ENCODE data around the gene MISP3.

MISP3 gene

GRCh38 chr19:14091081-14091812, 18.7 kb downstream of the MISP3 start:
- peaks cover 5 to 19% (median 13%) of the 10 kb centered on the region in 4 experiments for H3K36me3 ChIP-seq (ENCODE audit: control insufficient read depth in 4 of 4, insufficient read depth in 4 of 4, low read length in 3 of 4)
- peaks cover 0 to 18% (median 17%) of the 10 kb centered on the region in 4 experiments for H3K4me1 ChIP-seq (ENCODE audit: control extremely low read depth in 1 of 4, control insufficient read depth in 4 of 4, insufficient read depth in 4 of 4, low read length in 3 of 4)
- ChIA-PET CTCF (interaction anchor here (0.7 to 3.9 kb wide), 5 partner anchors 10 to 32 kb away, joined by 3 to 25 read pairs (median 4); no protein-coding TSS in a partner anchor), POLR2A (interaction anchor here (0.5 to 1.6 kb wide), 4 partner anchors 9 to 361 kb away, joined by 3 to 5 read pairs (median 4); partner anchors contain the start of gene PRKACA)
- peak overlapping the region; percentile 46 to 80 for H3K27ac ChIP-seq (ENCODE audit: insufficient read depth in 1 of 2, low read depth in 1 of 2, low read length in 2 of 2, poor library complexity in 1 of 2, severe bottlenecking in 2 of 2)
- H3K4me3 ChIP-seq (ENCODE audit: control insufficient read depth in 1 of 7, extremely low read depth in 1 of 7, insufficient read depth in 4 of 7, low read depth in 2 of 7, low read length in 6 of 7): peak overlapping the region; percentile 76 to 86 (median 81)
- peak; percentile 89 to 93 (median 92) for DNase-seq
- H3K27me3 ChIP-seq (replicated peaks in 2 of 5; ENCODE audit: control insufficient read depth in 4 of 5, insufficient read depth in 5 of 5, low read length in 4 of 5): no peaks in the 10 kb centered on the region
- peaks cover 0 to 6% (median 0%) of the 10 kb centered on the region in 5 experiments for H3K9me3 ChIP-seq (ENCODE audit: control extremely low read depth in 1 of 5, control insufficient read depth in 4 of 5, insufficient read depth in 2 of 5, low read depth in 1 of 5, low read length in 4 of 5)
- 0% methylated on average over 25 of the region's 72 CpGs for WGBS (ENCODE audit: insufficient coverage)

- Histone ChIP-seq H3K9me3 (ENCODE audit: control extremely low read depth in 1 of 5, control insufficient read depth in 4 of 5, insufficient read depth in 2 of 5, low read depth in 1 of 5, low read length in 4 of 5) (peaks cover 0 to 6% (median 0%) of the 10 kb centered on the region in 5 experiments), H3K4me1 (ENCODE audit: control extremely low read depth in 1 of 4, control insufficient read depth in 4 of 4, insufficient read depth in 4 of 4, low read length in 3 of 4) (peaks cover 0 to 18% (median 17%) of the 10 kb centered on the region in 4 experiments), H3K36me3 (ENCODE audit: control insufficient read depth in 4 of 4, insufficient read depth in 4 of 4, low read length in 3 of 4) (peaks cover 3 to 23% (median 13%) of the 10 kb centered on the region in 4 experiments), H3K4me3 (ENCODE audit: control insufficient read depth in 1 of 7, extremely low read depth in 1 of 7, insufficient read depth in 4 of 7, low read depth in 2 of 7, low read length in 6 of 7) (peak overlapping the region; percentile 76 to 86 (median 81)), H3K27ac (ENCODE audit: insufficient read depth in 1 of 2, low read depth in 1 of 2, low read length in 2 of 2, poor library complexity in 1 of 2, severe bottlenecking in 2 of 2) (peak overlapping the region in 1 of 2 experiments; percentile 80), H3K27me3 (replicated peaks in 2 of 5; ENCODE audit: control insufficient read depth in 4 of 5, insufficient read depth in 5 of 5, low read length in 4 of 5) (no peaks in the 10 kb centered on the region)
- CTCF ChIA-PET: interaction anchor here (0.7 to 3.9 kb wide), 7 partner anchors 9 to 33 kb away, joined by 3 to 25 read pairs (median 3); no protein-coding TSS in a partner anchor
- DNase-seq: peak in 2 of 3 donors; percentile 56 to 57
- WGBS (ENCODE audit: insufficient coverage): 13% methylated on average over 7 of the region's 15 CpGs
- POLR2A ChIA-PET: interaction anchor here (1.1 to 1.6 kb wide), 3 partner anchors 10 to 26 kb away, joined by 4 to 5 read pairs (median 4); partner anchors contain the start of gene PRKACA
These were observed 19.4 kb downstream of the MISP3 start for GRCh38 chr19:14091813-14092462.

DNA sequence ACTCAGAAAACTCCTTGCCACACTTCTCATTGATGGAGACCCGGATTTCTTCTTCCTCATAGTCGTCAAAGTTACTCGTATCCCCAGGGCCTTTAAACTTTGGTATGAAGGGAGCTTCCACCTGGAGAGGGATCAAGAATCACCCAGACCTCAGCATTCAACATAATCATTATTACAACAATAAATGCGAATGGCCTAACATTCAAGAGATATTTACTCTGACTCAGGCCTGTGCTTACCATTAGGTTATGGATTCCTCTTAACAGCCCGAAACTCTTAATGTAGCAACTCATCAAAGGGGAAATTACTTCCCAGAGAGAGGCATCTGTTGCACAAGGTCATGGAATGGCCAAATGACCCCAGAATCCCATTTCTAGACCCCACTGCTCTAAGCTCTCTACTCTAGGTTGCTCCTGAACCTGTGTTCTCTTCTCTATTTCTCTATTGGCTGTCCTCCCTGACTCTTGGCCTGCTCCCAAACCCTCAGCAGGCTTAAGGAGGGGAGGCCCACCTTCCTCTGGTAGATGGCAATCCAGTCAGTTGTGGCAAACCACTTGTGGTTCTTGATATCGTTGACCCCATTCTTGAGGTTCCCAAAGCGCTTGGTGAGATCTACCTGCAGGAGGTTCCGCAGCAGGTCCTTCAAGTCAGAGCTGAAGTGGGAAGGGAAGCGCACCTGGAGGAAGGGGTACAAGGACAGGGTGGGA, 20.7 kb downstream of the MISP3 start:
- Histone ChIP-seq H3K4me3 (ENCODE audit: control insufficient read depth in 1 of 7, extremely low read depth in 1 of 7, insufficient read depth in 4 of 7, low read depth in 2 of 7, low read length in 6 of 7) (no peak overlapping the region), H3K36me3 (ENCODE audit: control insufficient read depth in 4 of 4, insufficient read depth in 4 of 4, low read length in 3 of 4) (peaks cover 3 to 23% (median 14%) of the 10 kb centered on the region in 4 experiments), H3K4me1 (ENCODE audit: control extremely low read depth in 1 of 4, control insufficient read depth in 4 of 4, insufficient read depth in 4 of 4, low read length in 3 of 4) (peaks cover 0 to 18% (median 17%) of the 10 kb centered on the region in 4 experiments), H3K27me3 (replicated peaks in 2 of 5; ENCODE audit: control insufficient read depth in 4 of 5, insufficient read depth in 5 of 5, low read length in 4 of 5) (no peaks in the 10 kb centered on the region), H3K9me3 (ENCODE audit: control extremely low read depth in 1 of 5, control insufficient read depth in 4 of 5, insufficient read depth in 2 of 5, low read depth in 1 of 5, low read length in 4 of 5) (peaks cover 0 to 6% (median 0%) of the 10 kb centered on the region in 5 experiments), H3K27ac (ENCODE audit: insufficient read depth in 1 of 2, low read depth in 1 of 2, low read length in 2 of 2, poor library complexity in 1 of 2, severe bottlenecking in 2 of 2) (no peak overlapping the region)
- no peak for DNase-seq
- WGBS (ENCODE audit: insufficient coverage): 92% methylated on average over 9 of the region's 9 CpGs
- POLR2A ChIA-PET: no interaction called here
- CTCF ChIA-PET: interaction anchor here (0.7 to 3.9 kb wide), 3 partner anchors 21 to 218 kb away, joined by 3 to 25 read pairs (median 3); no protein-coding TSS in a partner anchor

GRCh38 chr19:14094854-14095253, 22.3 kb downstream of the MISP3 start:
- ChIA-PET CTCF (interaction anchor here (1.1 to 3.9 kb wide), 4 partner anchors 8 to 51 kb away, joined by 3 to 25 read pairs (median 3); partner anchors contain the start of gene ASF1B), POLR2A (no interaction called here)
- no peak for DNase-seq
- Histone ChIP-seq H3K4me1 (ENCODE audit: control extremely low read depth in 1 of 4, control insufficient read depth in 4 of 4, insufficient read depth in 4 of 4, low read length in 3 of 4) (peaks cover 0 to 15% (median 10%) of the 10 kb centered on the region in 4 experiments), H3K9me3 (ENCODE audit: control extremely low read depth in 1 of 5, control insufficient read depth in 4 of 5, insufficient read depth in 2 of 5, low read depth in 1 of 5, low read length in 4 of 5) (peaks cover 0 to 6% (median 0%) of the 10 kb centered on the region in 5 experiments), H3K36me3 (ENCODE audit: control insufficient read depth in 4 of 4, insufficient read depth in 4 of 4, low read length in 3 of 4) (peaks cover 2 to 15% (median 9%) of the 10 kb centered on the region in 4 experiments), H3K4me3 (ENCODE audit: control insufficient read depth in 1 of 7, extremely low read depth in 1 of 7, insufficient read depth in 4 of 7, low read depth in 2 of 7, low read length in 6 of 7) (no peak overlapping the region), H3K27ac (ENCODE audit: insufficient read depth in 1 of 2, low read depth in 1 of 2, low read length in 2 of 2, poor library complexity in 1 of 2, severe bottlenecking in 2 of 2) (no peak overlapping the region), H3K27me3 (replicated peaks in 2 of 5; ENCODE audit: control insufficient read depth in 4 of 5, insufficient read depth in 5 of 5, low read length in 4 of 5) (no peaks in the 10 kb centered on the region)
- 100% methylated on average over 2 of the region's 7 CpGs for WGBS (ENCODE audit: insufficient coverage)

DNA sequence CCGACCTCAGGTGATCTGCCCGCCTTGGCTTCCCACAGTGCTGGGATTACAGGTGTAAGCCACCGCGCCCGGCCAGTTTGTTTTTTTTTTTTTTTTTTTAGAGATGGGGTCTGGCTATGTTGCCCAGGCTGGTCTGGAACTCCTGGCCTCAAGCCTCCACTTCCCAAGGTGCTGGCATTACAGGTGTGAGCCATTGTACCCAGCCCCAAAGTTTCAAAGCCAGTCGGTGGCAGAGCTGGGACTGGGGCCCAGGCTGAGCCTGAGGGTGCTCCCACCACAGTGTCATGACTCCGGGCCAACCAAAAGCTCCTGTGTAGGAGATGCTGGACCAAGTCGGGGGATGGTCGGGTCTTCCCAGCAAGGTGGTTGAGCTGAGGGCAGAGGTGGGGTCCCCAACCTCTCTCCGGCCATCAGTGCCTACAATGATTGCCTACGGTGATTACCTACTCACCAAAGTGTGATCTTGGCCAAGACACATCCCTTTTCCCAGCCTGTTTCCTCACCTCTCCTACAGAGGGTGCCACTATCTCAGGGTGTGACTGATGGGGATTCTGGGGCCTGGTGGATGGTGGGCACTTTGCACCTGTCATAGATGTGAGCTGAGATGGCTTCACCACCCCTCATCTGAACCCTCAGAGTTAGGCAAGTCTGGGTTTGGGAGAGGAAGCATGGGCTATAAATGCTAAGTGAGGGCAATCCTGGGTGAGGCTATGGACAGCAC, 23.8 kb downstream of the MISP3 start:
- H3K36me3 ChIP-seq (ENCODE audit: control insufficient read depth in 4 of 4, insufficient read depth in 4 of 4, low read length in 3 of 4): peaks cover 2 to 24% (median 14%) of the 10 kb centered on the region in 4 experiments
- POLR2A ChIA-PET: no interaction called here
- CTCF ChIA-PET: interaction anchor here (0.6 to 2.1 kb wide), 5 partner anchors 9 to 213 kb away, joined by 3 to 15 read pairs (median 3); partner anchors contain the start of gene ASF1B

GRCh38 chr19:14097532-14098151, 25.1 kb downstream of the MISP3 start:
- H3K4me1 ChIP-seq (ENCODE audit: control extremely low read depth in 1 of 4, control insufficient read depth in 4 of 4, insufficient read depth in 4 of 4, low read length in 3 of 4): peaks cover 0 to under 1% (median under 1%) of the 10 kb centered on the region in 4 experiments
- DNase-seq: no peak
- ChIA-PET CTCF (interaction anchor here (1.0 to 1.2 kb wide), 2 partner anchors 39 to 218 kb away, joined by 3 to 4 read pairs; partner anchors contain the start of gene ASF1B), POLR2A (no interaction called here)
- H3K4me3 ChIP-seq (ENCODE audit: control insufficient read depth in 1 of 7, extremely low read depth in 1 of 7, insufficient read depth in 4 of 7, low read depth in 2 of 7, low read length in 6 of 7): no peak overlapping the region
- 94% methylated on average over 15 of the region's 21 CpGs for WGBS (ENCODE audit: insufficient coverage)
- no peaks in the 10 kb centered on the region for H3K27me3 ChIP-seq (replicated peaks in 2 of 5; ENCODE audit: control insufficient read depth in 4 of 5, insufficient read depth in 5 of 5, low read length in 4 of 5)
- peaks cover 2 to 32% (median 21%) of the 10 kb centered on the region in 4 experiments for H3K36me3 ChIP-seq (ENCODE audit: control insufficient read depth in 4 of 4, insufficient read depth in 4 of 4, low read length in 3 of 4)
- peaks cover 0 to 6% (median 0%) of the 10 kb centered on the region in 5 experiments for H3K9me3 ChIP-seq (ENCODE audit: control extremely low read depth in 1 of 5, control insufficient read depth in 4 of 5, insufficient read depth in 2 of 5, low read depth in 1 of 5, low read length in 4 of 5)
- H3K27ac ChIP-seq (ENCODE audit: insufficient read depth in 1 of 2, low read depth in 1 of 2, low read length in 2 of 2, poor library complexity in 1 of 2, severe bottlenecking in 2 of 2): no peak overlapping the region

More for the DNA sequence above, 23.8 kb downstream of the MISP3 start:
- 98% methylated on average over 5 of the region's 11 CpGs for WGBS (ENCODE audit: insufficient coverage)
- Histone ChIP-seq H3K4me3 (ENCODE audit: control insufficient read depth in 1 of 7, extremely low read depth in 1 of 7, insufficient read depth in 4 of 7, low read depth in 2 of 7, low read length in 6 of 7) (no peak overlapping the region), H3K9me3 (ENCODE audit: control extremely low read depth in 1 of 5, control insufficient read depth in 4 of 5, insufficient read depth in 2 of 5, low read depth in 1 of 5, low read length in 4 of 5) (peaks cover 0 to 6% (median 0%) of the 10 kb centered on the region in 5 experiments), H3K27ac (ENCODE audit: insufficient read depth in 1 of 2, low read depth in 1 of 2, low read length in 2 of 2, poor library complexity in 1 of 2, severe bottlenecking in 2 of 2) (no peak overlapping the region), H3K4me1 (ENCODE audit: control extremely low read depth in 1 of 4, control insufficient read depth in 4 of 4, insufficient read depth in 4 of 4, low read length in 3 of 4) (peaks cover 0 to 13% (median 9%) of the 10 kb centered on the region in 4 experiments), H3K27me3 (replicated peaks in 2 of 5; ENCODE audit: control insufficient read depth in 4 of 5, insufficient read depth in 5 of 5, low read length in 4 of 5) (no peaks in the 10 kb centered on the region)
- DNase-seq: no peak

Measured in common myeloid progenitor, CD34-positive (primary cell).